ENCODE measurements around the gene BRD4.

The BRD4 gene

DNA sequence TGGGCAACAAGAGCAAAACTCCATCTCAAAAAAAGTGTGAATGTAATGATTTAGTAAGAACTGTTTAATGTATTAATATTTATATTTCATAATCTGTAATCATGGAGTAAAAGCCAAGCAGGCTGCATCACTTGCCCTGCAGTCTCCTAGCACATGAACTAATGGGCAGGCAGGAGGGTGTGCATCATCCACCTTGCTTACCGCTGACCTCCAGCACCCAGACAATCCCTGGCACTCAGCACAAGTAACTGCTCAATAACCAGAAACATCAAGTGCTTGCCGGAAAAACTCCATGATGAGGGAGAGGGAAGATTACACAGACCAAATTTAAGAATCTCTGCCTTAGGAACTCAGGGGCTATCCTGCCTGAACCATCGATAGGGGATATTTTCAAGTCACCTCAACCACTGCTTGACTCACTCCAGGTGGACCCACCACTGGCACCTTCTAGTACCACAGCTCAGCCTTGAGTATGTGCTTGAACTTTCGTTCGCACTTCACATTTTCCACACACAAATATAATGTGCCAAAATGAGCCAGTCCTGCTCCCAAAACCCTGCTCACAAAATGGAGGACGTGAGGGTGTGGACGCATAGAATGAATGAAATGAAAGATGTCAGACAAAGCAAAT lies 18.6 kb downstream of the BRD4 start:
- TF ChIP-seq YY1 (IDR thresholded peaks at IDR 0.05; ENCODE audit: low read depth) = no peak
- TF ChIP-seq, protein P1, sequence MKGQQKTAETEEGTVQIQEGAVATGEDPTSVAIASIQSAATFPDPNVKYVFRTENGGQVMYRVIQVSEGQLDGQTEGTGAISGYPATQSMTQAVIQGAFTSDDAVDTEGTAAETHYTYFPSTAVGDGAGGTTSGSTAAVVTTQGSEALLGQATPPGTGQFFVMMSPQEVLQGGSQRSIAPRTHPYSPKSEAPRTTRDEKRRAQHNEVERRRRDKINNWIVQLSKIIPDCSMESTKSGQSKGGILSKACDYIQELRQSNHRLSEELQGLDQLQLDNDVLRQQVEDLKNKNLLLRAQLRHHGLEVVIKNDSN (IDR thresholded peaks at IDR 0.05) = no peak
- no peak for TF ChIP-seq TAF1 (IDR thresholded peaks at IDR 0.05; ENCODE audit: low read depth)
- TF ChIP-seq NFIC (IDR thresholded peaks at IDR 0.05) = no peak
- no peak for TF ChIP-seq CREB1 (IDR thresholded peaks at IDR 0.05; ENCODE audit: low read depth)
- no peak for TF ChIP-seq TCF12 (IDR thresholded peaks at IDR 0.05; ENCODE audit: low read depth)
- TF ChIP-seq, protein P2, sequence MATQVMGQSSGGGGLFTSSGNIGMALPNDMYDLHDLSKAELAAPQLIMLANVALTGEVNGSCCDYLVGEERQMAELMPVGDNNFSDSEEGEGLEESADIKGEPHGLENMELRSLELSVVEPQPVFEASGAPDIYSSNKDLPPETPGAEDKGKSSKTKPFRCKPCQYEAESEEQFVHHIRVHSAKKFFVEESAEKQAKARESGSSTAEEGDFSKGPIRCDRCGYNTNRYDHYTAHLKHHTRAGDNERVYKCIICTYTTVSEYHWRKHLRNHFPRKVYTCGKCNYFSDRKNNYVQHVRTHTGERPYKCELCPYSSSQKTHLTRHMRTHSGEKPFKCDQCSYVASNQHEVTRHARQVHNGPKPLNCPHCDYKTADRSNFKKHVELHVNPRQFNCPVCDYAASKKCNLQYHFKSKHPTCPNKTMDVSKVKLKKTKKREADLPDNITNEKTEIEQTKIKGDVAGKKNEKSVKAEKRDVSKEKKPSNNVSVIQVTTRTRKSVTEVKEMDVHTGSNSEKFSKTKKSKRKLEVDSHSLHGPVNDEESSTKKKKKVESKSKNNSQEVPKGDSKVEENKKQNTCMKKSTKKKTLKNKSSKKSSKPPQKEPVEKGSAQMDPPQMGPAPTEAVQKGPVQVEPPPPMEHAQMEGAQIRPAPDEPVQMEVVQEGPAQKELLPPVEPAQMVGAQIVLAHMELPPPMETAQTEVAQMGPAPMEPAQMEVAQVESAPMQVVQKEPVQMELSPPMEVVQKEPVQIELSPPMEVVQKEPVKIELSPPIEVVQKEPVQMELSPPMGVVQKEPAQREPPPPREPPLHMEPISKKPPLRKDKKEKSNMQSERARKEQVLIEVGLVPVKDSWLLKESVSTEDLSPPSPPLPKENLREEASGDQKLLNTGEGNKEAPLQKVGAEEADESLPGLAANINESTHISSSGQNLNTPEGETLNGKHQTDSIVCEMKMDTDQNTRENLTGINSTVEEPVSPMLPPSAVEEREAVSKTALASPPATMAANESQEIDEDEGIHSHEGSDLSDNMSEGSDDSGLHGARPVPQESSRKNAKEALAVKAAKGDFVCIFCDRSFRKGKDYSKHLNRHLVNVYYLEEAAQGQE (IDR thresholded peaks at IDR 0.05; ENCODE audit: low read depth) = no peak
- TF ChIP-seq EGR1 (IDR thresholded peaks at IDR 0.05) = no peak
- TF ChIP-seq RAD21 (IDR thresholded peaks at IDR 0.05; ENCODE audit: low read depth) = no peak
- TF ChIP-seq FOXM1 (IDR thresholded peaks at IDR 0.05; ENCODE audit: borderline replicate concordance, low read depth) = no peak
- no peak for TF ChIP-seq EP300 (IDR thresholded peaks at IDR 0.05; ENCODE audit: borderline replicate concordance)
- TF ChIP-seq ZBTB7A (IDR thresholded peaks at IDR 0.05; ENCODE audit: low read depth) = no peak
- TF ChIP-seq TEAD4 (IDR thresholded peaks at IDR 0.05) = no peak

DNA sequence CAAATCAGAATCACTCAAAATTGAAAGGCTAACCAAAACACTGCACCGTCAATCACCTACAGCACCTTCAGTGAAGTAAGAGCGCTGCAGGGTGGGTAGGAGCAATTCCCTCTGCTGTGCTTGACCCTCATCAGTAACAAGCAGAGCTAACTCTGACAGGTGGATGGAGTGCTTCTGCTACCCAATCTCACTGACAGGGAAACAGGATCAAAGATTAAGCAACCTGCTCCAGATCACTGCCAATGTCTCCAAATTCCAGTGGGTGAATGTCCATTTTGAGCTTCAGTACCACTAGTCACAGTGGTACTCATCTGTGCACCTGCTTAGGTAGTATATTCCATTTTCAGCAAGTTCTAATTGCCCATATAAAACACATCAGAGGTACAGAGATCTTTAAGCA lies 25.2 kb downstream of the BRD4 start:
- TF ChIP-seq, protein P1 (IDR thresholded peaks at IDR 0.05) = no peak
- TF ChIP-seq TEAD4 (IDR thresholded peaks at IDR 0.05) (no peak), FOXM1 (IDR thresholded peaks at IDR 0.05; ENCODE audit: borderline replicate concordance, low read depth) (no peak), RAD21 (IDR thresholded peaks at IDR 0.05; ENCODE audit: low read depth) (no peak), CREB1 (IDR thresholded peaks at IDR 0.05; ENCODE audit: low read depth) (no peak), EP300 (IDR thresholded peaks at IDR 0.05; ENCODE audit: borderline replicate concordance) (no peak), ZBTB7A (IDR thresholded peaks at IDR 0.05; ENCODE audit: low read depth) (no peak), NFIC (IDR thresholded peaks at IDR 0.05) (no peak), EGR1 (IDR thresholded peaks at IDR 0.05) (no peak), TAF1 (IDR thresholded peaks at IDR 0.05; ENCODE audit: low read depth) (no peak), TCF12 (IDR thresholded peaks at IDR 0.05; ENCODE audit: low read depth) (no peak), YY1 (IDR thresholded peaks at IDR 0.05; ENCODE audit: low read depth) (no peak), CEBPB (IDR thresholded peaks at IDR 0.05) (no peak)
- TF ChIP-seq, protein P2 (IDR thresholded peaks at IDR 0.05; ENCODE audit: low read depth) = no peak
- TF ChIP-seq, protein P3, sequence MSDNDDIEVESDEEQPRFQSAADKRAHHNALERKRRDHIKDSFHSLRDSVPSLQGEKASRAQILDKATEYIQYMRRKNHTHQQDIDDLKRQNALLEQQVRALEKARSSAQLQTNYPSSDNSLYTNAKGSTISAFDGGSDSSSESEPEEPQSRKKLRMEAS (IDR thresholded peaks at IDR 0.05) = no peak

DNA sequence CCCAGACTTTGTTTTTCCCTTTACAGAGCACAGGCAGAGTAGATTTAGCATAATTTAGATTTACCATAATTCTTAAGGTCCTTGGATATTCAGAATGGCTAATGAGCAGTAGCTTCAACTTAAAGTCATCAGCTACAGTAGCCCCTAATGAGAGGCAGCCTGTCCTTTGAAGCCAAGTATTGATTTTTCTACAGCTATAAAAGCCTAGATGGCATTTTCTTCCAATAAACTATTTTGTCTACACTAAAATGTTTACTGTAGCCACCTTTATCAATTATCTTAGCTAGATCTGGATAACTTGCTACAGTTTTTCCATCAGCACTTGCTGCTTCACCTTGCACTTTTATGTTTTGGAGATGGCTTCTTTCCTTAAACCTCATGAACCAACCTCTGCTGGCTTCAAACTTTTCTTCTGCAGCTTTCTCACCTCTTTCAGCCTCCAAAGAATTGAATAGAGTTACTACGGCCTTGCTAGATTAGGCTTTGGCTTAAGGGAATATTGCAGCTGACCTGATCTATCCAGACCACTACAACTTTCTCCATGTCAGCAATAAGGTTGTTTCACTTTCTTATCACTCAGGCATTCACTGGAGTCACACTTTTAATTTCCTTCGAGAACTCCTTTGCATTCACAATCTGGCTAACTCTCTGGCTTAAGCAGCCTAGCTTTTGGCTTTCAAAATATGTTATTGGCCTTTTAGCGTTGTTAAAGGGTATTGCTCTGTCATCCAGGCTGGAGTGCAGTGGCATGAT lies 26.6 kb downstream of the BRD4 start:
- no peak for TF ChIP-seq TEAD4 (IDR thresholded peaks at IDR 0.05)

DNA sequence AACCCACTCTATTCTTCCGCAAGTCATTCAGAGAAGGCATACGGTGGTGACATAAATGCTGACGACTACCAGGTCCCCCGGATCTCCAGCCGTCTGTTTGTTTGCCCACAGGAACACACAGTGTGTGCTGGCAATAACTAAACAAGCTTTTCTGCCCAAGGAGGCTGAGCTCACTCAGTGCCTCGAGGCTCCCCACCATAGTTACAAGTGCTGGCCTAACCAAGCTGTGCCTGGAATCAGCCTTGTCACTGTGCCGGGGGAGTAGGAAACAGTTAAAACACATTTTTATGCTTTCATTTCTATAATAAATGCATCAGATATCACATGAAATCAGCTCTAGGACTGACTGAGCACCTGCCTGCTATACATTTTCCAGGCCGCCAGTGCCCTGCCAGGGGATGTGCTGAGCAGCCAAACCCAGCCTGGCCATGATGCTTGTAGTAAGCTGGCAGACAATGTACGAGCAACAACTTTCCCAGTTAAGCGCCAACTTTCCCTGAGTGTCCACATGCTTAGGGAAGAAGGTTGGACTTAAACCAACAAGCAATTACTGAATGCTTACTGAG lies 28.1 kb downstream of the BRD4 start:
- TF ChIP-seq TEAD4 (IDR thresholded peaks at IDR 0.05) (no peak), EP300 (IDR thresholded peaks at IDR 0.05; ENCODE audit: borderline replicate concordance) (no peak), ZBTB7A (IDR thresholded peaks at IDR 0.05; ENCODE audit: low read depth) (no peak), NFIC (IDR thresholded peaks at IDR 0.05) (no peak), RAD21 (IDR thresholded peaks at IDR 0.05; ENCODE audit: low read depth) (no peak), YY1 (IDR thresholded peaks at IDR 0.05; ENCODE audit: low read depth) (no peak), EGR1 (IDR thresholded peaks at IDR 0.05) (no peak), FOXM1 (IDR thresholded peaks at IDR 0.05; ENCODE audit: borderline replicate concordance, low read depth) (no peak)
- TF ChIP-seq, protein P1 (IDR thresholded peaks at IDR 0.05) = no peak

DNA sequence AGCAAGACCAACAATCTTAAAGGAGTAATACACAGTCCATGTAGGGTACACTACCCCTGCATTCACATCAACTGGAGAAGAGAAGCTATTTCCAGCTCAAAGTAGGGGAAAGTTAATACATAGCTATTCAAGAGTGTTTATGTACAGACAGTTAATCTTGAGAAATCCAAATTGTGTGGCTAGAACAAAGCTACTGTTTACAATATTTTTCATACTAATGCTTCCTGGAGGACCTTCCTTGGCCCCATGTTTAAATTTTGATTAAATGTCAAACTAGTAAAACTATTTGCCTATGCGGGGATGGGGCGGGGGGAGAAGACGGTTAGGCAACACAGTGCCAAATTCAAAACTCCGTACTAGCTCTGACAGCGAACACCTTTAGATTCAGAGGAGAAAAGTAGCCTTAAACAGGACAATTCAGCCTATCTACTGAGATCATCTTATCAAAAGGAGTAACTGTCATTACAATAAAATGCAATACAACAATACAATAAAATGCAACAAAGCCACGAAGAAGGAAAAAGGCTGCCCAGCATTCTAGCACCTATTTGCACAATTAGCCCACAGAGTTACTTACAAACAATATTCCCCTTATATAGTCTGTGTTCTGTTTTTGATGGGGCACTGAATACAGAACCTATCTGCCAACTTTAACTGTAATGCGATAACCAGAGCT lies 29.1 kb downstream of the BRD4 start:
- TF ChIP-seq NFIC (IDR thresholded peaks at IDR 0.05) (no peak), TEAD4 (IDR thresholded peaks at IDR 0.05) (no peak), EGR1 (IDR thresholded peaks at IDR 0.05) (no peak), TCF12 (IDR thresholded peaks at IDR 0.05; ENCODE audit: low read depth) (no peak), TAF1 (IDR thresholded peaks at IDR 0.05; ENCODE audit: low read depth) (no peak), YY1 (IDR thresholded peaks at IDR 0.05; ENCODE audit: low read depth) (no peak)
